ENCODE measurements around the gene LMO1.

LMO1 gene

GRCh38 chr11:8228231-8228630, 35.4 kb downstream of the LMO1 start:
- no peak for ATAC-seq
- TF ChIP-seq SNAI2 (CRISPR knock-in tag; IDR thresholded peaks at IDR 0.05), result no peak
- no peak for TF ChIP-seq CSDC2 (CRISPR knock-in tag; IDR thresholded peaks at IDR 0.05)

DNA sequence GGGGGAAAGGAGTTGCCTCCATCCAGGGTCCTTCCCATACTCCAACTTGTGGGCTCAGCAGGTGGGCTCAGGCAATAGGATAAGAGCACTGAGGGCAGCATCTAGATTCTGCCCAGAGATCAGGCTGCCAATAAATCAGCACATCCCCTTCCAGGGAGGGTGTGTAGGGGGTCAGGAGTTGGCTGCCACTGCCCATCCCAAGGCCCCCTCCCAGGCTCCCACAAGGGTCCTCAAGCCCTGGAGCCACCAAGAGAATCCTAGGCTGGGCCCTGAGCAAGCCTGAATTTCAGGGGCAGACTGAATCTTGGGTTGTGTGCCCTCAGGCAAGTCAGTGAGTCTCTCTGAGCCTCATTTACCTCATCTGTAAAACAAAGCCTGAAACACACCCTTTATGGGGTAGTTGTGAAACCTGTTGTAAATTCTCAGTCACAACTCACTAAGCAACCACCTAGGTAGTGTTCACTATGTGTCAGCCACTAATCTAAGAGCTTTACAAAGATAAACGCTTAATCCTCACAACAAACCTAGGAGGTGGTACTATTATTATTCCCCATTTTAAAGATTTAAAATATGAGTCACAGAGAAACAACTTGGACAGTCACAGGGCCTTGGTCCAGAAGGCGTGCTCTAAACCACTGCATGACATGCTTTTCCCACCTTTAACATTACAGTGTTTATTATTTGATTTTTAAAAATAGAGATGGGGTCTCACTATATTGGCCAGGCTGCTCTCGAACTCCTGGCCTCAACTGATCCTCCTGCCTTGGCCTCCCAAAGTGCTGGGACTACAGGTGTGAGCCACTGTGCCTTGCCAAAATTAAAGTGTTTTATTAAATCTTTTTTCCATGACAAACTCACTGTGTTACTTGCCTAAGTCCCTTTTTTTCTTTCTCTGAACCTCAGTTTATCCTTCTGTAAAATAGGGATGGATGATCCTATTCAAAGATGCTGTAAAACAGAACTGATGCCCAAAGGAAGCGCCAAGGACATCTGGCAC, 36.2 kb downstream of the LMO1 start:
- TF ChIP-seq ARNTL (CRISPR knock-in tag; IDR thresholded peaks at IDR 0.05; ENCODE audit: borderline replicate concordance, low read depth) (no peak), TOX (CRISPR knock-in tag; IDR thresholded peaks at IDR 0.05; ENCODE audit: borderline replicate concordance) (no peak), CREB5 (CRISPR knock-in tag; IDR thresholded peaks at IDR 0.05; ENCODE audit: low read depth) (no peak), ZNF70 (CRISPR knock-in tag; IDR thresholded peaks at IDR 0.05) (no peak), ZFP30 (CRISPR knock-in tag; IDR thresholded peaks at IDR 0.05) (no peak), POU6F1 (CRISPR knock-in tag; IDR thresholded peaks at IDR 0.05; ENCODE audit: borderline replicate concordance, low read depth) (no peak), ZNF565 (CRISPR knock-in tag; conservative IDR thresholded peaks at IDR 0.05; ENCODE audit: low read depth) (no peak), SNAI2 (CRISPR knock-in tag; IDR thresholded peaks at IDR 0.05) (no peak), GLIS3 (CRISPR knock-in tag; IDR thresholded peaks at IDR 0.05) (no peak), ZNF8 (CRISPR knock-in tag; IDR thresholded peaks at IDR 0.05) (no peak), TCF4 (CRISPR knock-in tag; IDR thresholded peaks at IDR 0.05; ENCODE audit: borderline replicate concordance) (no peak), CSDC2 (CRISPR knock-in tag; IDR thresholded peaks at IDR 0.05) (no peak)
- TF ChIP-seq, protein P1, sequence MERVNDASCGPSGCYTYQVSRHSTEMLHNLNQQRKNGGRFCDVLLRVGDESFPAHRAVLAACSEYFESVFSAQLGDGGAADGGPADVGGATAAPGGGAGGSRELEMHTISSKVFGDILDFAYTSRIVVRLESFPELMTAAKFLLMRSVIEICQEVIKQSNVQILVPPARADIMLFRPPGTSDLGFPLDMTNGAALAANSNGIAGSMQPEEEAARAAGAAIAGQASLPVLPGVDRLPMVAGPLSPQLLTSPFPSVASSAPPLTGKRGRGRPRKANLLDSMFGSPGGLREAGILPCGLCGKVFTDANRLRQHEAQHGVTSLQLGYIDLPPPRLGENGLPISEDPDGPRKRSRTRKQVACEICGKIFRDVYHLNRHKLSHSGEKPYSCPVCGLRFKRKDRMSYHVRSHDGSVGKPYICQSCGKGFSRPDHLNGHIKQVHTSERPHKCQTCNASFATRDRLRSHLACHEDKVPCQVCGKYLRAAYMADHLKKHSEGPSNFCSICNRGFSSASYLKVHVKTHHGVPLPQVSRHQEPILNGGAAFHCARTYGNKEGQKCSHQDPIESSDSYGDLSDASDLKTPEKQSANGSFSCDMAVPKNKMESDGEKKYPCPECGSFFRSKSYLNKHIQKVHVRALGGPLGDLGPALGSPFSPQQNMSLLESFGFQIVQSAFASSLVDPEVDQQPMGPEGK (CRISPR knock-in tag; IDR thresholded peaks at IDR 0.05; ENCODE audit: borderline replicate concordance), result no peak
- TF ChIP-seq, protein P2, sequence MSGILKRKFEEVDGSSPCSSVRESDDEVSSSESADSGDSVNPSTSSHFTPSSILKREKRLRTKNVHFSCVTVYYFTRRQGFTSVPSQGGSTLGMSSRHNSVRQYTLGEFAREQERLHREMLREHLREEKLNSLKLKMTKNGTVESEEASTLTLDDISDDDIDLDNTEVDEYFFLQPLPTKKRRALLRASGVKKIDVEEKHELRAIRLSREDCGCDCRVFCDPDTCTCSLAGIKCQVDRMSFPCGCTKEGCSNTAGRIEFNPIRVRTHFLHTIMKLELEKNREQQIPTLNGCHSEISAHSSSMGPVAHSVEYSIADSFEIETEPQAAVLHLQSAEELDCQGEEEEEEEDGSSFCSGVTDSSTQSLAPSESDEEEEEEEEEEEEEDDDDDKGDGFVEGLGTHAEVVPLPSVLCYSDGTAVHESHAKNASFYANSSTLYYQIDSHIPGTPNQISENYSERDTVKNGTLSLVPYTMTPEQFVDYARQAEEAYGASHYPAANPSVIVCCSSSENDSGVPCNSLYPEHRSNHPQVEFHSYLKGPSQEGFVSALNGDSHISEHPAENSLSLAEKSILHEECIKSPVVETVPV (CRISPR knock-in tag; IDR thresholded peaks at IDR 0.05), result no peak
- no peak for ATAC-seq

- ATAC-seq, result peak; percentile 75
- TF ChIP-seq TSHZ2 (CRISPR knock-in tag; IDR thresholded peaks at IDR 0.05), result peak; percentile 30; the same call in 1 of the 2 replicates
- no peak for TF ChIP-seq CREB5 (CRISPR knock-in tag; IDR thresholded peaks at IDR 0.05; ENCODE audit: low read depth)
These were observed 38.1 kb downstream of the LMO1 start for GRCh38 chr11:8225589-8226036.

Measured in SK-N-SH treated with all-trans-retinoic acid at 6 μM for 48 hours (cell line).